Activated CD4-positive, CD25-positive, alpha-beta regulatory T cell treated with anti-CD3 and anti-CD28 coated beads, Interleukin-2, amount 50 U/mL, for 24 hours (primary cell): ENCODE results near the gene BTBD1.

ENCODE experiments used
- ATAC-seq, 2 donors: fragments of 150-1000 bp; cut with Tn5 transposase; one replicate each; pipeline ENCODE4 v1.10.0; 2021; ENCODE audit warnings: mild to moderate bottlenecking in 1 of 2, moderate library complexity in 1 of 2

Gene BTBD1

DNA sequence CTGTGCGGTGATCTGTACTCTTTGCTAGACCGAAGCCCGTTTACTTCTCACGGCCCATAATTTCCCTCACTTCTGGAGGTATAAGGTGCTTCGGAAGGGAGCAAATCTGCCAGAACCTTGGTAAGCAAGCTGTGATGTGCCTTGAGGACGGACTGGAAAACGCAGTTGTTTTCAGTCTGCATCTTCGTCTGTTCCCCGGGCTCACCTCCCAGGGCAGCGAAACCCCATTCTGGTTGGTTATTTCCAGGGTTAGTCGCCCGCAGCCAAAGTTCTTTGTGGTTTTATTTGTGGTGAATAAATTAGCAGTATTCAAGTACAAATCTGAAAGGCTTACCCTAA lies 80.6 kb downstream of the BTBD1 start:
- peak in 1 of 2 donors; percentile 37 for ATAC-seq

DNA sequence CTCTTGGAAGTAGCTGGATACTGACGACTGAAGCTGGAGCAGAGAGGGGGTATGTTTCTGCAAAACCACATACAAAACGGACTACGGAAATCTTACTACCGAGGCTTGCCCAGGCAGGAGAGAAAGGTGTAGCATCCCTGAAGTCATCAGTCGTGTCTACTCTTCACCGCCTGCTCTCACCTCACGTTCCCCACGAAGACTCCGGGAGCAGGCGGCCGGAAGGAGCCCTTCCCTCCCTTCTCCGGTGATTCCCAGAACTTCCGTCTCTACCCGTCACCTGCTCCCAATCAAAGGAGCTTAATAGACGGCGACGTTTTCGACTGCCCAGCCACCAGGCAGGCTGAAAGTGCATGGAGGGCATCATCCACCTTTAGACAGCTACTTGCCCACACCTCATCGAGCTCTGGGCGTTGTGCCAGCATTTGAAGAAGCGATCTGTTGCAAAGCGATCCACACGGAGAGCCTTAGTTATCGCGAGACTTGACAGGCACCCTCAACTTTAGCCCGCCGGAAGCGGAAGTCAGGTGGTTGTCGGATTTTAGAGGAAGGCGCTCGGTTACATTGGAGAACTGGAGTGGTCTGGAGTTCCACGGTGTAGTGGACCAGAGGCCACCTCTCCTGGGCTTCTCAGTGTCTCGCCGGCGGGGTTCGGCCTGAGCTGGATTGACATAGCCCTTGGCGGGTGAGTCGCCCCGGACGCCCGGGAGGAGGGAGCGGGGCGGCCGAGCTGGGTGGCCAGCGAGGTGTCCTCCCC lies 81.2 kb downstream of the BTBD1 start, which contains the start of gene RAMAC:
Gene RAMAC, plus strand, starts transcription at position 523 of the 754 bp plus-strand sequence. CDS start 2,809 bp downstream, outside the sequence.
- peak; percentile 92 to 96 for ATAC-seq

DNA sequence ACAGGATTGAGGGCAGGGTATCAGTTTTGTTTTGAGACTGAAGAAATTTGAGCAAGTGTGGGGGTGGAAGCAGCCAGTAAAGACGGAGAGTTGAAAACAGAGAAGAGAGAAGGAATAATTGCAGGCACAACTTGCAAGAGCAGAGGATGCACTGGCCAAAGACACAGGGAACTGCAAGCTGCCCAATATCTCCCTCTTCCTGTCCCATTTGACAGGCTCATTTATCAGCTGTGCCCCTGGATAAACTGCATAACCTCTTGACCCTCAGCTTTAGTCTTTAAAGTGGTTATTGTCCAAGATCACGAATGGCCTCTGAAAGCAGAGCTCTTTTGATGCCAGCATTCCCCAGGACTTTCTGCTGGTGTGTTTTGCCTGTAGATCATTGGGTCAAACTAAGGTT lies 86.1 kb downstream of the BTBD1 start:
- no peak for ATAC-seq

DNA sequence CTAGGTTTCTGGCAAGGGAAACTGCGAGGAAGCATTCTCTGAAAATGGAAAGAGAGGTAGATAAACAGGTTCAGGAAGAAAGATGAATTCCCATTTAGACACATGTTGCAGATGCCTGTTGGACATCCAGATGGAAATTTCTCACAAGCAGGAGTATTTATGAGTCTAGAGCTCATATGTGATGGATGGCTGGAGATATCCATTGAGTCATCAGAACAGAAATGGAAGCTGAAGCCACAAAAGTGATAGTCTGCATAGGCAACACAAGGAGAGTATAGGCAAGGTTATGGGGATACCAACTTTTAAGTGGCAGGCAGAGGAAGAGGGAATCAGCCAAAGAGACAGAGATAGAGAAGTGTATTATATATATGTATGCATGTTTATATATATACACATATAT lies 87.3 kb downstream of the BTBD1 start:
- no peak for ATAC-seq

DNA sequence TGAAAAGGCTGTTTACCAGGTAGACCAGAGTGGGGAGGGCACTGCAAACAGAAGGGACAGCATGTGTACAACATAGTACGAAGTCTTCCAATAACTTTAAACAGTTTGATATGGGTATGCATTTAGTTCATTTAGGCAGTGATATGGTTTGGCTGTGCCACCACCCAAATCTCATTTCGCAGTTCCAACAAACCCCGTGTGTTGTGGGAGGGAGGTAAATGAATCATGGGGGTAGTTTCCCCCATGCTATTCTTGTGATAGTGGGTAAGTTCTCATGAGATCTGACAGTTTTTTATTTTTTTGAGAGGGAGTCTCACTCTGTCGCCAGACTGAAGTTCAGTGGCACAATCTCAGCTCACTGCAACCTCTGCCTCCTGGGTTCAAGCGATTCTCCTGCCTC lies 88.6 kb downstream of the BTBD1 start:
- no peak for ATAC-seq

DNA sequence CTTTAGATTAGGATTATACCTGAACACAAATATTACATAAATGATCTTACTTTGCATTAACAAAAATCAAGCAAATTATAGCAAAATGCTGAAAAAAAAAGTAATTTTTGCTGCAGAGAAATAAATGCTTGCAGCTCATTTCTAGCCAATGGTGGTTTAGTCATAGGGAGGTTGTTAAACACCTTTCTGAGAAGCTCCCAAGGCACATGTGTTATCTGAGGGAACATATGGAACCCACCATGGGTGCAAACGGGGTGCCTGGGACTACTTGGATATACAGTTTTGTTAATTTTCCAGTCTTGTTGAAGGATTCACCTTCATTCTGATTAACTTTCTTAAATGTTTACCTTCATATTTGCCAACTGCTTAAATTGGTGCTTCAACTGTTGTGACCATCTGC lies 90.0 kb downstream of the BTBD1 start:
- no peak for ATAC-seq

DNA sequence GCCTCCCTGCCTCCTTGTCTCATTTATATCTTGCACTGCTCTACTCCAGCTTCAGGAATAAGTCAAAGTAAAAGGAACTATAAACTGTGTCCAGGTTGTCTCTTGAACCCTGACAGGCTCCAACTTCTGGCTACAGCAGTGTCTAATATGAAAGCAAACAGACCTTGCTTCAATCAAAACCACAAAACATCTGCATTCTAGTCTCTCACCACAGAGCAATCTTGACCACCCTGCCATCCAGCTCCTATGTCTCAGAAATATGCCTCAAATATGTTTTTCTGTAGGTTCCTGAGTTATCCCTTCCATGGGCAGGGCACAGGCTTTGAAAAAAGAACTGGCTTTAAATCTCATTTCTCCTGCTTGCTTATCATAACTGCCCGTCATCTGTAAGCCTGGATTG lies 94.1 kb downstream of the BTBD1 start:
- no peak for ATAC-seq

DNA sequence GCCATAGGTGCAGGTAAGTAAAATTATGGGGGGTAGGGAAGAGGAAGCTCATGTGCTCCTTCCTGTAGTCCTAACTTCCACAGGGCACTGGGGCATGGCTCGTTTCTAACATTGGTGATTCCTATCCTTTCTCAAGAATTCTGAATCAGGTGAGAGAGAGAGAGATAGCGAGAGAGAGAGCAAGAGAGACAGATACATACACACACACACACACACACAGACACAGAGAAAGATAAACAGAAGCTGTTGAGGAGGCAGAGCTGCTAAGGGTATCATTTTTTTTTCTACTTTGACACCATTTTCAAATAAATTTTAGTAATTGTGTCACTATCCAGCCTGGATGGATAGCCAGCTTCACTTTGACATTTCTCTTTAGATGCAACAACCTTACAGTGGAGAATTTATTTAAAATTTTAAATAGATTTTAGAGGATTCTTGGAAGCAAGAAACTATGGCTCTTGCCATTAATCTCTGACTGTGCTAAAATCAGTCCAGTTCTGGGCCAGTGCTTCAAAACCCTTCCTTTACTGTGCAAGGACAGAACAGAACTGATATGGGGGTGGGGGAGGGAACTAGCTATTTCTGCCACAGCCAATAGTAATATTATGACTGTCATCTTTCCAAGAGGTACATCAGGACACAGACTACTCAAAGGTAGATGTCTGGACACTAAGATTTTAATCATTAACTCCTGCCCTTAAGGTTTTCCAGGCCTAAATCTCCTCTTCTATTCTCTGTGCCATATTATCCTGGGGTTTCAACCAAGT lies 95.7 kb downstream of the BTBD1 start:
- ATAC-seq, result no peak

DNA sequence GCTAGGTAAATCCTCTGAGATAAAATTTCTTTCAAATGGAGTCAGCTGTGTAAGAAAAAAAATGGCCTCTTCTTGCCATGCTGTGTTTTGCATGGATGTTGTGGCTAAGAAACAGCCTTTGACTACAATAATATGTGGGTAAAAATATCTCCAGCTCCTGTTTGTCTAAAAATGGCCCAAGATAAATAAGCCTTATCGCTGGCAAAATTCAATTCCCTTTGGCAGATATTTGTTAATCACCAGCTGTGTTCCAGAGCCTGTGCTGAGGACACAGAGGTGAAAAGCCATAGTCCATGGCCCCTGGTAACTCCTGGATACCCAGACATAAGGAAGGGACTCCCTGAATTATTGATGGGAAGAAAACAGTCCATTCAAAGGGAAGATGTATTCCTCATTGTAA lies 96.4 kb downstream of the BTBD1 start:
- no peak for ATAC-seq

DNA sequence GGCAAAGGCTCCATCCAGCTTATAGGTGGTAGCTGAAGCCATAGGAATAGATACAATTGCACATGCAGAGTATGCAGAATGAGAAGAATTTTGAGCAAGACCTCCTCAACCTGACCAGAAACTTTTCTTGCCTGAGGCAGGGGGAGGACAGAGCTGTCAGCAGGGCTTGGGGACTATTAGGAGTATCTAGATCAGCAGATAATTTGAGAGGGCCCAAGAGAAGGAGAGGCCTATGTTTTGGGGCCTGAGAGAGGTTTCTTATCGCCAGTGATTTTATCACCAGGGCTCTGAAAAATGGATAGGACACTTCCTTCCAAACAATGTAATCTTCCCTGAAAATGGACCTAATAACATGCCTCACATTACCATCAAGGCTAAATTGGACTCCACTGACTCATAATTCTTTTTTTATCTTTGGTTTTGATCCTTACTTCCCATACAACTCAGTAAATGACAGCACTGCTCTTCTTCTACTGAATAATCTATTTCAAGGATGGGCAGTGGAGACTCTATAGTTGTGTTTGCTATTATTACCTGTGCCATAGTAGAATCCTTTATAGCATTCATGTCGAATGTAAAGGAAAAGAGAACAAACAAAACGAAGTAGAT lies 96.9 kb downstream of the BTBD1 start:
- no peak for ATAC-seq

DNA sequence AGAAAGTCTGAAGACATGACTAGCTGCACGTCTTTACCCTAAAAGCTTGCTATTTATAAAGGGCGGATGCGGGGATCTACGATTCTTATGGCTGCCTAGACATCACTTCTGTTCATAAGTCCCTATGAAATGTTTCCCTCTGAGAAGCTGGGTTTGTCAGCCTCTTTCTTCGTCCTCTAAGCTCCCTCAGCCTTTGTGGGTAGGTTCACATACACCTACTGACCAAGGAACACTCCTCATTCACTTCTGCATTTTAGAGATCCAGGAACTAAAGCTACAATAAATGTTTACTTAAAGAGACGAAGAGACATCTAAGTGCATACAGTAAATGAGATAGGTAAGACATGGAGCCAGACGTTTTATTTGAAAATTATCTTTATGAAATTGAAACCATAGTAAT lies 97.7 kb downstream of the BTBD1 start:
- ATAC-seq, result no peak

DNA sequence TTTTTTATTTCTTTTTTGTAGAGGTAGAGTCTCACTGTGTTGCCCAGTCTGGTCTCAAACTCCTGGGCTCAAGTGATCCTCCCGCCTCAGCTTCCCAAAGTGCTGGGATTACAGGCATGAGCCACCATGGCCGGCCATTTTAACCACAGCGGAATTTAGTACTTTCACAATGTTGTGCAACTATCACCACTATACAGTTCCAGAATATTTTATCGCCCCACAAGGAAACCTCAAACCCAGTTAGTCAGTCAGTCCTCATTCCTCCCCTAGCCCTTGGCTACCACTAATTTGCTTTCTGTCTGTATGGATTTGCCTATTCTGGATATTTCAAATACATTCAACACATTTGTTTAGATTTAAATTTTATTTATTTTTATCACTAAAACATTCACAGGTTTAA lies 99.0 kb downstream of the BTBD1 start:
- ATAC-seq, result no peak

DNA sequence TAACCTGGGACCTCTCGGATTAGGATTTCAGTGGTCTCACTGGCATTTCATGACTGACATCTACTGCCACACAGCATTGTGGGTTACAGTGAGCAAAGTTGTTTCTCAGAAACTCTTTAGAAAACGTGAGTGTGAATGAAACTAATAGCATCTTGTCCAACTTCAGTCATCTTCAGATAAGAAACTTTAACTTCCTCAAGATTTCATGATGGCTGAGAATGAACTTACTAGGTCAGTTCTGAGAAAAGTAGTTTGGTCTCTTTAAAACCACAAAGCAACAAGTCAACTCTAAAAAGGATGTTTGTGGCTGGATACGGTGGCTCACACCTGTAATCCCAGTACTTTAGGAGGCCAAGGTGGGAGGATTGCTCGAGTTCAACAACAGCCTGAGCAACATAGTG lies 100.4 kb downstream of the BTBD1 start:
- no peak for ATAC-seq
